ENCODE results near the gene CDC42BPA.

CDC42BPA gene

GRCh38 chr1:226960944-226961765, 357.1 kb downstream of the CDC42BPA start:
- DNase-seq, result no peak
- H3K4me2 ChIP-seq (ENCODE audit: insufficient read depth, low read length), result no peak overlapping the region
- TF ChIP-seq CTCF (IDR thresholded peaks at IDR 0.05; ENCODE audit: borderline replicate concordance, extremely low read depth, low read length, poor library complexity, severe bottlenecking) (no peak), EZH2 (IDR thresholded peaks at IDR 0.05; ENCODE audit: borderline replicate concordance, low read depth, low read length, severe bottlenecking) (no peak)
- H3K36me3 ChIP-seq (ENCODE audit: insufficient read depth, low read length), result peaks cover 11% of the 10 kb centered on the region
- peaks cover 21% of the 10 kb centered on the region for H3K79me2 ChIP-seq (ENCODE audit: insufficient read depth, low read length)
- H3K4me3 ChIP-seq (ENCODE audit: low read depth in 1 of 2, low read length in 2 of 2), result no peak overlapping the region
- peaks cover 22% of the 10 kb centered on the region for H4K20me1 ChIP-seq (ENCODE audit: insufficient read depth, low read length)
- H3K27me3 ChIP-seq (ENCODE audit: insufficient read depth, low read length, poor library complexity), result no peaks in the 10 kb centered on the region
- no peak overlapping the region for H3K27ac ChIP-seq (ENCODE audit: low read length)
- ATAC-seq (ENCODE audit: insufficient read depth, low read depth), result no peak
- H3K9ac ChIP-seq (ENCODE audit: low read depth, low read length), result no peak overlapping the region
- H3K9me3 ChIP-seq (ENCODE audit: insufficient read depth, low read length, severe bottlenecking), result no peaks in the 10 kb centered on the region
- no peaks in the 10 kb centered on the region for H3K4me1 ChIP-seq (ENCODE audit: insufficient read depth, low read length)
- H2AFZ ChIP-seq (ENCODE audit: low read depth, low read length), result no peak overlapping the region

GRCh38 chr1:226960256-226960655, 358.0 kb downstream of the CDC42BPA start:
- Histone ChIP-seq H3K9ac (ENCODE audit: low read depth, low read length) (no peak overlapping the region), H4K20me1 (ENCODE audit: insufficient read depth, low read length) (peaks cover 22% of the 10 kb centered on the region), H3K27me3 (ENCODE audit: insufficient read depth, low read length, poor library complexity) (no peaks in the 10 kb centered on the region), H3K4me3 (ENCODE audit: low read depth in 1 of 2, low read length in 2 of 2) (no peak overlapping the region), H3K79me2 (ENCODE audit: insufficient read depth, low read length) (peaks cover 21% of the 10 kb centered on the region), H3K4me2 (ENCODE audit: insufficient read depth, low read length) (no peak overlapping the region), H2AFZ (ENCODE audit: low read depth, low read length) (no peak overlapping the region), H3K36me3 (ENCODE audit: insufficient read depth, low read length) (peaks cover 3% of the 10 kb centered on the region; the same call in 1 of the 2 replicates), H3K9me3 (ENCODE audit: insufficient read depth, low read length, severe bottlenecking) (peaks cover 2% of the 10 kb centered on the region), H3K27ac (ENCODE audit: low read length) (no peak overlapping the region), H3K4me1 (ENCODE audit: insufficient read depth, low read length) (no peaks in the 10 kb centered on the region)
- TF ChIP-seq CTCF (IDR thresholded peaks at IDR 0.05; ENCODE audit: borderline replicate concordance, extremely low read depth, low read length, poor library complexity, severe bottlenecking) (no peak), EZH2 (IDR thresholded peaks at IDR 0.05; ENCODE audit: borderline replicate concordance, low read depth, low read length, severe bottlenecking) (no peak)
- DNase-seq, result no peak
- no peak for ATAC-seq (ENCODE audit: insufficient read depth, low read depth)

- Histone ChIP-seq H3K36me3 (ENCODE audit: insufficient read depth, low read length) (no peaks in the 10 kb centered on the region), H3K27ac (ENCODE audit: low read length) (no peak overlapping the region), H3K27me3 (ENCODE audit: insufficient read depth, low read length, poor library complexity) (no peaks in the 10 kb centered on the region), H3K9ac (ENCODE audit: low read depth, low read length) (no peak overlapping the region), H3K9me3 (ENCODE audit: insufficient read depth, low read length, severe bottlenecking) (peaks cover 10% of the 10 kb centered on the region), H3K4me1 (ENCODE audit: insufficient read depth, low read length) (no peaks in the 10 kb centered on the region), H3K4me3 (ENCODE audit: low read depth in 1 of 2, low read length in 2 of 2) (no peak overlapping the region), H3K4me2 (ENCODE audit: insufficient read depth, low read length) (no peak overlapping the region), H3K79me2 (ENCODE audit: insufficient read depth, low read length) (peaks cover 32% of the 10 kb centered on the region), H4K20me1 (ENCODE audit: insufficient read depth, low read length) (peaks cover 21% of the 10 kb centered on the region), H2AFZ (ENCODE audit: low read depth, low read length) (no peak overlapping the region)
- ATAC-seq (ENCODE audit: insufficient read depth, low read depth), result no peak
- no peak for DNase-seq
- TF ChIP-seq EZH2 (IDR thresholded peaks at IDR 0.05; ENCODE audit: borderline replicate concordance, low read depth, low read length, severe bottlenecking), result no peak
- no peak for TF ChIP-seq CTCF (IDR thresholded peaks at IDR 0.05; ENCODE audit: borderline replicate concordance, extremely low read depth, low read length, poor library complexity, severe bottlenecking)
Measured at GRCh38 chr1:226958300-226958699, 360.0 kb downstream of the CDC42BPA start.
